HEK293 (cell line): Measurements from ENCODE around the gene INPP5D.

Source experiments
- CTCF ChIA-PET: fragments of 350-600 bp; formaldehyde crosslinking; extraction: SDS; loops from one replicate; lab custom pipeline; 2021; ENCODE audit warnings: antibody characterized with exemption; lab: Yijun Ruan, JAX
- POLR2A ChIA-PET: fragments of 300-600 bp; formaldehyde crosslinking; extraction: SDS; loops from one replicate; lab custom pipeline; 2020; ENCODE audit warnings: antibody characterized with exemption, inconsistent platforms; lab: Yijun Ruan, JAX
- H3K27ac ChIP-seq: fragments of 200-500 bp; sonication (Bioruptor generic); 2 replicates; pipeline ENCODE4 v1.5.1; 2014; ENCODE audit warnings: low read depth, low read length, control low read depth, inconsistent platforms; ENCODE audit errors: extremely low read depth
- H3K36me3 ChIP-seq, 2 experiments: fragments of 200-500 bp in 1 of 2; sonication (Bioruptor generic) in 1 of 2; 1 replicate in 1 of 2; 2 replicates in 1 of 2; pipeline ENCODE4 v1.5.1; 2014 to 2017; ENCODE audit warnings: inconsistent platforms in 2 of 2, low read length in 2 of 2; ENCODE audit not compliant: control insufficient read depth in 2 of 2, insufficient read depth in 1 of 2
- H3K4me1 ChIP-seq: fragments of 200-500 bp; sonication (Bioruptor generic); 2 replicates; pipeline ENCODE4 v1.5.1; 2014; ENCODE audit warnings: mild to moderate bottlenecking, low read length, inconsistent platforms; ENCODE audit not compliant: control insufficient read depth, insufficient read depth
- H3K4me3 ChIP-seq: 2 replicates; pipeline ENCODE4 v1.5.1; 2011; ENCODE audit warnings: low read depth, mild to moderate bottlenecking, control low read depth, low read length, moderate library complexity
- H3K9me3 ChIP-seq: fragments of 200-500 bp; sonication (Bioruptor generic); 2 replicates; pipeline ENCODE4 v1.5.1; 2014; ENCODE audit warnings: low read depth, low read length, inconsistent platforms; ENCODE audit not compliant: control insufficient read depth, insufficient read depth
- GLIS1 ChIP-seq: fragments of 450-650 bp; formaldehyde crosslinking; IDR thresholded peaks from 2 replicates; pipeline ENCODE4 v1.5.1; 2016; ENCODE audit warnings: missing biosample characterization, missing genetic modification characterization
- SCRT1 ChIP-seq: fragments of 450-650 bp; formaldehyde crosslinking; IDR thresholded peaks from 2 replicates; pipeline ENCODE4 v1.5.1; 2016; ENCODE audit warnings: missing biosample characterization, missing genetic modification characterization, borderline replicate concordance
- ZBTB8A ChIP-seq: fragments of 450-650 bp; formaldehyde crosslinking; IDR thresholded peaks from 2 replicates; pipeline ENCODE4 v1.5.1; 2016; ENCODE audit warnings: missing biosample characterization, missing genetic modification characterization
- ZFP37 ChIP-seq: fragments of 450-650 bp; formaldehyde crosslinking; IDR thresholded peaks from 2 replicates; pipeline ENCODE4 v1.5.1; 2016; ENCODE audit warnings: missing biosample characterization, missing genetic modification characterization
- ZIC2 ChIP-seq: fragments of 450-650 bp; formaldehyde crosslinking; IDR thresholded peaks from 2 replicates; pipeline ENCODE4 v1.5.1; 2016; ENCODE audit warnings: missing biosample characterization, missing genetic modification characterization
- ZNF121 ChIP-seq: fragments of 450-650 bp; formaldehyde crosslinking; IDR thresholded peaks from 2 replicates; pipeline ENCODE4 v1.5.1; 2016; ENCODE audit warnings: missing biosample characterization, missing genetic modification characterization
- ZNF146 ChIP-seq: fragments of 450-650 bp; formaldehyde crosslinking; IDR thresholded peaks from 2 replicates; pipeline ENCODE4 v1.5.1; 2016; ENCODE audit warnings: missing biosample characterization, missing genetic modification characterization
- ZNF157 ChIP-seq: fragments of 450-650 bp; formaldehyde crosslinking; IDR thresholded peaks from 2 replicates; pipeline ENCODE4 v1.5.1; 2016; ENCODE audit warnings: missing biosample characterization, missing genetic modification characterization
- ZNF335 ChIP-seq: fragments of 450-650 bp; formaldehyde crosslinking; conservative IDR thresholded peaks from 2 replicates; pipeline ENCODE4 v1.5.1; 2016; ENCODE audit warnings: missing biosample characterization, missing genetic modification characterization
- ZNF350 ChIP-seq: fragments of 450-650 bp; formaldehyde crosslinking; IDR thresholded peaks from 2 replicates; pipeline ENCODE4 v1.5.0; 2017; ENCODE audit warnings: missing biosample characterization, mild to moderate bottlenecking, missing genetic modification characterization
- ZNF366 ChIP-seq: fragments of 450-650 bp; formaldehyde crosslinking; conservative IDR thresholded peaks from 2 replicates; pipeline ENCODE4 v1.5.1; 2016; ENCODE audit warnings: missing biosample characterization, missing genetic modification characterization
- ZNF37A ChIP-seq: fragments of 450-650 bp; IDR thresholded peaks from 2 replicates; pipeline ENCODE4 v1.5.1; 2018; ENCODE audit warnings: missing biosample characterization, missing genetic modification characterization
- ZNF623 ChIP-seq: fragments of 450-650 bp; formaldehyde crosslinking; IDR thresholded peaks from 2 replicates; pipeline ENCODE4 v1.5.1; 2016; ENCODE audit warnings: missing biosample characterization, missing genetic modification characterization
- ZNF654 ChIP-seq: fragments of 450-650 bp; formaldehyde crosslinking; IDR thresholded peaks from 2 replicates; pipeline ENCODE4 v1.5.1; 2016; ENCODE audit warnings: low read depth, missing biosample characterization, missing genetic modification characterization
- ZNF677 ChIP-seq: fragments of 450-650 bp; IDR thresholded peaks from 2 replicates; pipeline ENCODE4 v1.5.0; 2018; ENCODE audit warnings: missing biosample characterization, mild to moderate bottlenecking, missing genetic modification characterization, moderate library complexity
- ZNF843 ChIP-seq: fragments of 450-650 bp; formaldehyde crosslinking; IDR thresholded peaks from 2 replicates; pipeline ENCODE4 v1.5.1; 2016; ENCODE audit warnings: missing biosample characterization, missing genetic modification characterization
- ZSCAN23 ChIP-seq: fragments of 450-650 bp; formaldehyde crosslinking; IDR thresholded peaks from 2 replicates; pipeline ENCODE4 v1.5.1; 2016; ENCODE audit warnings: missing biosample characterization, missing genetic modification characterization

Gene INPP5D

DNA sequence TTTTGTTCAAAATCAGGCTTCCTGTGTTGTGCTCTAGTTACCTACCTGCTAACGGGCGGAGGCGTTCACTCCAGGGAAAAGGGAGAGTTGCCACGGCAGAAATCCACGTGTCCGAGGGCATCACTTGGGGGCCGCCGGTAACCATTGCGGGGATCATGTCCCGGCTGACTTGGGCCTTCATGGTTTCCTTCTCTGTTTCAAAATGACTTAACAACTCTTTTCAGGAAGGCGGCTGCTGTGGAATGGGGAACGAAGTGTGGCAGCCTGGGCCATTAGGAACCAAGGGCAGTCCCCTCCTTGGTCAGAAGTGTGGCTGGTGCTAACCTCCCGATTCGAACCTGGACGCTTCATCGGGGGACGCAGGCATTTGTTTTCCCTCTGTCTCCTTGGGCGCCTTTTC, 56.8 kb downstream of the INPP5D start:
- ChIA-PET POLR2A (no interaction called here), CTCF (no interaction called here)
- Histone ChIP-seq H3K4me1 (no peaks in the 10 kb centered on the region), H3K4me3 (no peak overlapping the region)
- TF ChIP-seq ZNF335 (tag by site-specific recombination) (no peak), ZNF366 (tag by site-specific recombination) (no peak), ZFP37 (tag by site-specific recombination) (no peak), ZBTB8A (no peak), ZNF146 (tag by site-specific recombination) (no peak), ZNF654 (tag by site-specific recombination) (no peak)
- TF ChIP-seq, all 188 proteins: peak for 0
- no peaks in the 10 kb centered on the region for H3K9me3 ChIP-seq
- no peaks in the 10 kb centered on the region for H3K36me3 ChIP-seq
- H3K27ac ChIP-seq, result no peak overlapping the region

DNA sequence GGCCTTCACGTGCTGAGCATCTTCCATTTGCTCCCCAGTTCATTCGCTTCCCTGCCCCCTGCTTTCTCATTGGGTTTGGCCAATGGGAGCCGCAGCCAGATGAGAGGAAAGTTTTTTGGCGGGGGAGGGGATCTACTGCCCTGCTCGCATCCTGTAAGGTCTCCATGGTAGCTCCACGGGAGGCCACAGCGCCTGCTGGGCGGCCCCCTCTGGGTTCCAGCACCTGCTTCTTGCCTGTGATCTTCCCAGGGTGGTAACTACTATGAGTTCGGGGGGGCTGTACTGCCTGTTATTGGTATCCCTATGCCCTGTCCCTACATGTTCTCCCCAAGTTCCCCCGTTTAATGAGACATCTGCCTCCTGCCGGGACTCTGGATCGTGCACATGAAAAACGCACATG, 57.2 kb downstream of the INPP5D start:
- POLR2A ChIA-PET, result no interaction called here
- Histone ChIP-seq H3K27ac (no peak overlapping the region), H3K4me1 (no peaks in the 10 kb centered on the region), H3K36me3 (no peaks in the 10 kb centered on the region), H3K9me3 (no peaks in the 10 kb centered on the region), H3K4me3 (no peak overlapping the region)
- CTCF ChIA-PET, result no interaction called here
- TF ChIP-seq ZIC2 (tag by site-specific recombination), result peak; percentile 26; the same call in 1 of the 2 replicates
- no peak for TF ChIP-seq ZNF37A (tag by site-specific recombination)
- no peak for TF ChIP-seq ZSCAN23 (tag by site-specific recombination)
- TF ChIP-seq GLIS1 (tag by site-specific recombination), result peak; percentile 30; the same call in 1 of the 2 replicates
- no peak for TF ChIP-seq SCRT1 (tag by site-specific recombination)
- TF ChIP-seq, all 188 proteins: peak for 2

DNA sequence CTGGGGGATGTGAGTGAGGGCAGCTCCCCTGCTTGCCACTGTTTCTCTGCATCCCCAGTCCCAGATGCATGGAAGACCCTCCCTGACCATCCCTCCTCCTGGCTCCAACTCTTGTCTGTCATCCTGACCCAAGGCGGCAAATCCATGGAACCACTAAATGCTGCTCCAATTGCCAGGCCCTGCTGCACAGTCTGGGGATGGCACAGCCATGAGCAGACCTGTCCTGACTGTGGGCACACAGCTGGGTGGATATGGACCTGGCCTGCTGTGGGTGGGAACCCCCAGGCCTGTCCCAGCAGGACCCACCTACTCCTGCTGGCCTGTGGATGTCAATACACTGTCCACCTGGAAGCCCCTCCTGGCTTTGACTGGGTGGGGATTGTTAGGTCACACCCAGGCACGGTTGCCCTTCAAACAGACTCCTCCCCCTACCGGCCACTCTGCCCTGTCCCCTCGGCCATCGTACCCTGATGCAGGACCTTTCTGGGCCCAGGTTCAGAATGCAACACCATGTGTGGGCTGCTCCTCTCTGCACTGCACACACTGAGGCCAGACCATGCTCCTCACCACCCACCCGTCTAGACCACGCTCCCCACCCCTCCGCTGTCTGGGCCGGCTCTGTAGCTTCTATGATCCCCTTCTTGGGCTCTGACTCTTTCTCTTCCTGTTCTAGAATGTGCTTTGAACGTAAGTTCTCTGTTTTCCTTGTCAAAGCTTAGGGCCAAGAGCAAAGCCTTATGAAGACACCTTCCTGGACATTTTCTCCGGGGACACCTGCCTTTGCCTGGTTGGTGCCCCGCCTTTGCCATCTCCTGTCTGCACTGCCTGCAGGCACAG, 57.9 kb downstream of the INPP5D start:
- H3K27ac ChIP-seq, result no peak overlapping the region
- TF ChIP-seq ZNF623 (tag by site-specific recombination), result no peak
- no peak for TF ChIP-seq ZNF350
- POLR2A ChIA-PET, result no interaction called here
- no peaks in the 10 kb centered on the region for H3K9me3 ChIP-seq
- CTCF ChIA-PET, result interaction anchor here (1.4 kb wide), 1 partner anchor 133 kb away, joined by 3 read pairs; the partner anchor contains the start of gene ATG16L1
- H3K36me3 ChIP-seq, result no peaks in the 10 kb centered on the region
- no peaks in the 10 kb centered on the region for H3K4me1 ChIP-seq
- H3K4me3 ChIP-seq, result no peak overlapping the region

DNA sequence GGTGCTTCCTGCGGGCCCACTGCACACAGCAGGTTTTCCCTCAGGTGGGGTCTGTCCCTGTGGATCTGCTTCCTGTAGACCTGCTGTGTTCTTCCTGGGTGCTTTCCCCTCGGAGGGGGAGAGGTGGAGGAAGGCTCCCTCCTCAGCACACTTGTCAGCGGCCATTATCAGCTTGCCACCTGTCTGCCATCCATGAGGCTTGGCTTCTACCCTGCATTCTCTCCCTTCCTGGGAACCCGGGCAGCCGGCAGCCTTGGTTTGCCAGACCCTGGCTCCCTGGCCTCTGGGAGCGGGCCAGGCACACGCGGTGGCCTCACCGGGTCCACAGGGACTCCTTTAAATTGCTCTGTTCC, 58.5 kb downstream of the INPP5D start:
- Histone ChIP-seq H3K4me3 (no peak overlapping the region), H3K36me3 (no peaks in the 10 kb centered on the region), H3K27ac (no peak overlapping the region), H3K4me1 (no peaks in the 10 kb centered on the region), H3K9me3 (no peaks in the 10 kb centered on the region)
- peak; percentile 42; the same call in 1 of the 2 replicates for TF ChIP-seq ZIC2 (tag by site-specific recombination)
- no peak for TF ChIP-seq ZNF146 (tag by site-specific recombination)
- TF ChIP-seq ZNF121 (tag by site-specific recombination), result no peak
- TF ChIP-seq ZNF37A (tag by site-specific recombination), result no peak
- no peak for TF ChIP-seq ZNF157
- no peak for TF ChIP-seq SCRT1 (tag by site-specific recombination)
- no peak for TF ChIP-seq ZNF843 (tag by site-specific recombination)
- TF ChIP-seq ZNF677 (tag by site-specific recombination), result no peak
- ChIA-PET POLR2A (no interaction called here), CTCF (interaction anchor here (1.4 kb wide), 1 partner anchor 132 kb away, joined by 3 read pairs; the partner anchor contains the start of gene ATG16L1)
